ENCODE measurements around the gene CCDC149.

DNA sequence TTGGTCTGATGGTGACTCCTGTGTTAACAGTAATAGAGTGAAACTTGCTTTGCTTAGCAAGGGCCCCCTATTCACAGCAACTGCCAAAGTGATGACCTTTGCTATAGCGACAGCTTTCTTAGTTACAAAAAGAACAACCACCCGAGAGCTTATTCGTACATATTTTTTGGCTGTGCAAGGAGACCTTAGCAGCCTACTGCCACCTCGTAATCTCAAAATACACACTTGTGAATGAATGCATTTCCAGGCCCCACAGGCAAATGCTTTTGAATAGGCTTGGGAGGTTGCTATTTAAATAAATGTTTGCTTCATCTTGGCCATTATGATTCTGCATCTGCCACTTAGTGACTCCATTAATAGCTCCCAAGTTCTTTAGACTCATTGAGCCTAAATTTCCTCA lies 47.4 kb downstream of the CCDC149 start:
- TF ChIP-seq, protein P1, sequence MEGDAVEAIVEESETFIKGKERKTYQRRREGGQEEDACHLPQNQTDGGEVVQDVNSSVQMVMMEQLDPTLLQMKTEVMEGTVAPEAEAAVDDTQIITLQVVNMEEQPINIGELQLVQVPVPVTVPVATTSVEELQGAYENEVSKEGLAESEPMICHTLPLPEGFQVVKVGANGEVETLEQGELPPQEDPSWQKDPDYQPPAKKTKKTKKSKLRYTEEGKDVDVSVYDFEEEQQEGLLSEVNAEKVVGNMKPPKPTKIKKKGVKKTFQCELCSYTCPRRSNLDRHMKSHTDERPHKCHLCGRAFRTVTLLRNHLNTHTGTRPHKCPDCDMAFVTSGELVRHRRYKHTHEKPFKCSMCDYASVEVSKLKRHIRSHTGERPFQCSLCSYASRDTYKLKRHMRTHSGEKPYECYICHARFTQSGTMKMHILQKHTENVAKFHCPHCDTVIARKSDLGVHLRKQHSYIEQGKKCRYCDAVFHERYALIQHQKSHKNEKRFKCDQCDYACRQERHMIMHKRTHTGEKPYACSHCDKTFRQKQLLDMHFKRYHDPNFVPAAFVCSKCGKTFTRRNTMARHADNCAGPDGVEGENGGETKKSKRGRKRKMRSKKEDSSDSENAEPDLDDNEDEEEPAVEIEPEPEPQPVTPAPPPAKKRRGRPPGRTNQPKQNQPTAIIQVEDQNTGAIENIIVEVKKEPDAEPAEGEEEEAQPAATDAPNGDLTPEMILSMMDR (IDR thresholded peaks at IDR 0.05): no peak
- no peak for TF ChIP-seq POLR2AphosphoS5 (IDR thresholded peaks at IDR 0.05)
- no peak for TF ChIP-seq POLR2A (IDR thresholded peaks at IDR 0.05)
- no peak for TF ChIP-seq EP300 (IDR thresholded peaks at IDR 0.05)

Measured in gastroesophageal sphincter (tissue), 3 donors.